Germinal center (tissue), 1 donor: ENCODE data around the gene AMELY.
"Not testable (repeated sequence)": the region's sequence is repeated elsewhere in the genome, so short reads cannot be mapped to it uniquely, and the experiment has no call there.

ENCODE experiments used
- DNase-seq: peaks from one replicate; pipeline ENCODE4 v3.0.0; 2012; ENCODE audit warnings: mixed read lengths, low spot score

The AMELY gene

GRCh38 chrY:6911253-6911881 is at the start of gene AMELY:
AMELY (minus strand) TSS chrY:6911752; CDS start chrY:6872608, 39,144 bp downstream.
- DNase-seq: no peak

DNA sequence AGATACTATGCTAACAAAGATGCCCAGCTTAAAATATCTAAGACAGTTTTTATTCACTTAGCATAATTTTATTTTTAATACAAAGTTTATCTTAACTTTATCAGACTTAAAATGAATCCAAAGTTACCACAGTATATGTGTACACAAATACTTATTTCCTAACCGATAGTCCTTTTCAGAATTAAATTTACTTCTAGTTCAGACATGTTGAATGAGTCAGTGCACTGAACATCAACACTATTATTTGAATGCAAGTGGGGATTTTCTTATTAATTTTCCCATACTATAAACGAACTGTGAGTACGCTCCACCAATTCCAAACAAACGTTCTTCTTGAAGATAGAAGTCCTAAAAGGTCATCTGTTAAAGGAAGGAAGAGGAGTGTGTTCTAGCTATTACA is 38.4 kb upstream of the AMELY start:
- DNase-seq: no peak

- no peak for DNase-seq
These were observed 36.8 kb upstream of the AMELY start for GRCh38 chrY:6948378-6948777.

DNA sequence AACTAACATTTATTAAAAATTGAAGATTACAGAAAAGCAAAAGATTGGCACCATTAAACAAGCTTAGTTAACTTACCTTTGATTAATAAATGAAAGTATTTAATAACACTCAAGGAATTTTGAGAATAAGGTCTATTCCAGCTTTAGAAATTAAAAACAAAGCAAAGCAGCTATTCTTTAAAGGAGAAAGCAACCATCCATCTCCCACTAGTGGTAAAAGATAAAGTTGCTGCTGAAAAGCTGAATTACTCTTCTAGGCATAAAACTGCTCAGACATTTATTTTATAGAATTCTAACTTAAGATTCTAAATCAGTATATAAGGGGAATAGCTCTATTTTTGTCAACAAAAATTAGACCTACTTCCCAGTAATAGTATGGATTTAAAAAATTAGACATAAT is 36.1 kb upstream of the AMELY start:
- DNase-seq: no peak

DNA sequence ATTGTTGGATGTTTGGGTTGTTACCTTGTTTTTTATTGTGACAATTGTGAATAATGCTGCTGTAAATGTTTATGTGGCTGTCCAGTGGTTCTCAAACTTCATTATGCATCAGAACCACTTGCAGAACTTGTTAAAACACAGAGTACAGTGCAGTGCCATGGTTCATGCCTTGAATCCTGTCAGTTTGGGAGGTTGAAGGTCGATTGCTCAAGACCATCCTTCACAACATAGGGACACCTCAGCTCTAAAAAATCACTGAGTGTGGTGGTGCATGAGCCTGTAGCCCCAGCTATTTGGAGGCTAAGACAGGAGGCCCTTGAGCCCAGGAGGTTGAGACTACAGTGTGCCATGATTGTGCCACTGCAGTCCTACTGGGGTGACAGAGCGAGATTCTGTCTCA is 23.9 kb upstream of the AMELY start:
- DNase-seq: no peak

DNA sequence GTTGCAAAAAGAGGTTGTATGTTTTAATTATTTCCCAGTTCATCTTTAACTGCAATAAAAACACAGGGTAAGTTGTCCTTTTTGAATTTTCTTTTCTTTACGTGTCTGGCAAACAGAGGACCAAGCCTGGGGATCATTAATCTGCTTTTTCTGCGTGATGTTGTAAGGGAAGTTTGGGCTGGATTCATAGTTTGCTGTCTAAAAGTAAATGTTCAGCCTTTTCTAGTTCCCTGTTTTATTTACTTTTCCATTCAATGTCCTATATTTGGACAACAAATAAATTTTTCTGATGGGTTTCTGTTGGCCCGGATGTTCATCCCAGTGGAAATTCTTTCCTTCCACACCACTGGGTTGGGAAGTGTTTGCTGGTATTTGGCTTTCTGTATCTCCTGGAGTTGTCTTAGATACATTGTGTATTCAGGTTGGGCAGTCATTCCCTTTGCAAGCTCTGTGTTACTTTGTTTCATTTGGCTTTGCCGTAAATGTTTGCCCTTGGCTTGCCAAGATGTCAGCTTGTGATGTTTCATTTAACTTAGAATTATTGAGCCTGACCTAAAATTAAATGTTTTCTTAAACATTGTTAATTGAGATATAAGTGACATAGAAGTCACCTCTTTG is 20.3 kb upstream of the AMELY start:
- DNase-seq: no peak

GRCh38 chrY:6929237-6929636 is 17.7 kb upstream of the AMELY start:
- DNase-seq: no peak

GRCh38 chrY:6928265-6928664 is 16.7 kb upstream of the AMELY start:
- DNase-seq: no peak

GRCh38 chrY:6921061-6921460 is 9.5 kb upstream of the AMELY start:
- DNase-seq: no peak

- DNase-seq: no peak
These were observed 1.8 kb upstream of the AMELY start for GRCh38 chrY:6913362-6913761.

DNA sequence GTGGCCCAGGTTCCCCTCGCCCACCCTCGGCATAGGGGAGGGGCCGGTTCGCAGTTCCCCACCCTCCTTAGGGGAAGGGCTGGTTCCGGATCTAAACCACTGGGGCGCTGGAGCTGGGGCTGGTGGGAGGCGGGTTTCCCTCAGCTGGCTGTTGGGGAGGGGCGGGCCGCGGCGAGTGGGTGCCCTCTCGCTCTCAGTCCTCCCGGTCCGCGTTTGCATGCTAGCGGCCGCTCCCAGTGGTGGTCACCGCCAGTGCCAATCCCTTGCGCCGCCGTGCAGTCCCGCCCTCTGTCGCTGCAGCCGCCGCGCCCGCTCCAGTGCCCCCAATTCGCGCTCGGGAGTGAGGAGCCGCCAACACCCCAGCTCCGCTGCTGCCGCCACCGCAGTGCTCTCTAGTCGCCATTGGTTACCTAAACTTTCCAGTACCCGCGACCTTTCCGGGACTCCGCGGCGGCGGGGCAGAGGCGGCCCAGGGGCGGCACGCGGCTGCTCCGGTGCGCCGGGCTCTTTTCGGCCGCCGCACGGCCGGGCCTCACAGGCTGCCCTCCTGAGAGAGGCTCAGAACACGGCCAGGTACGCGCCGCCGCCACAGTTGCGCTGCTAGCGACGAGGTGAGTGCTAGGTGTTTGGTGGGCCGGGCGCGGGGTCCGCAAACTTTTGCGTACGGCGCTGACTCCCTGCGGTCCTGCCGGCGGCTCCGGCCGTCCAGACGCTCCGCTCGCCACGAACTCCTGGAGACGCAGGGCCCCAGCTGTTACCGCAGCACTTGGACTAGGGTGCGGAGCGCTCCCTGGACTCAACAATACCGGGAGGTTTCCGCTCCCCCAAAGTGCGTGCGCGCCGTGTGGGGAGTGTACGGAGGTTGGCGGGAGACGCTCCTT is 940 bp downstream of the AMELY start, which contains the start of gene TBL1Y:
TBL1Y (plus strand) TSS at position 326 of the 881 bp plus-strand sequence. CDS start 114,388 bp downstream, outside the sequence.
- no peak for DNase-seq

GRCh38 chrY:6909856-6910255 is 1.7 kb downstream of the AMELY start:
- DNase-seq: no peak

DNA sequence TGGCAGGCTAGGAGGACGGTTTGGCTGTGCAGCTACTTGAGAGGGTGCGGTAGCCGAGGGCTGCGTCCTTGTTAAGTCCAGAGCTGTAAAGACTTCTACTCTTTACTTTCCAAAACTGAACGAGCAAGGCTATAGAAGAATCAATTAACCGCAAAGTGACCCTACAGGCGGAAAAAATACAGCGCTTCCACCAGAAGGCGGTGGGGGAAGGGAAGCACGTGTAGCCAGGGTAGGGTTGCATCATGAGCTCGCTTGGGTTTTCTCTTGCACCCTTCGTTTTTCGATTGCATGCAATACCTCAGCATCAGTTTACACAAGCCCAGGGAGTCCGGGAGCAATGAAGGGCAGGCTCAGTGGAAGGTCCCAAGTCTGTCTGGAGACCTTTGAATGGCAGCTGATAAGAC is 2.4 kb downstream of the AMELY start:
- no peak for DNase-seq

- DNase-seq: not testable (repeated sequence)
These were observed 3.5 kb downstream of the AMELY start for GRCh38 chrY:6908021-6908420.

DNA sequence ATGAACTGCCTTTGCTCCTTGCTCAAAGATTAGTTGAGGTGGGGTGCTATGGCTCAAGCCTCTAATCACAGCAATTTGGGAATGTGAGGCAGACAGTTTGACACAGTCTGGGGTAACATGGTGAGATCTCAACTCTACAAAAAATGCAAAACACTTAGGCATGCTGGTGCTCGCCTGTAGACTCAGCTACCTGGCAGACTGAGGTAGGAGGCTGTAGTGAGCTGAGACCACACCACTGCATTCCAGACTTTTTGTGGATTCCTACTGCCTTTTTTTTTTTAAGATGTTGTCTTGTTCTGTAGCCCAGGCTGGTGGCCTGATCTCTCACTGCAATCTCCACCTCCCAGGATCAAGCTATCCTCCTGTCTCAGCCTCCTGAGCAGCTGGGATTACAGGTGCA is 4.0 kb downstream of the AMELY start:
- DNase-seq: no peak

DNA sequence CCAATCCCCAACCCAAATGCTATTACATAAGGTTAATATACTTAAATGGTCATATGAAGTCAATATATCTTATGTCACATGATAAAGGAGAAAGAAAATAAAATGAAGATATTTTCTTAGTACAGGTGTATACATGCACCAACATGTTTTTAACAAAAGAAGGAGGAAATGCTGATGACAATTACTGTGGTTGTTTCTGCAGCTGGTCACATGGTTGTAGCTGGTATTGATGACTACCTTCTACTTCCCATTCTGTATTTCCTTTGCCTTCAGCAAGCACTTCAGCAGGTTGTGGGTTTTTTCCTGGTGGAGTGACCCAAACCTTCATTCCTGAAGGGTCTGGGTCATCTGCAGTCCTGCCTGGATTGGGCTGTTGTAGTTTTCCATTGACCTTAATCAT is 9.4 kb downstream of the AMELY start:
- DNase-seq: not testable (repeated sequence)

- no peak for DNase-seq
These were observed 16.3 kb downstream of the AMELY start for GRCh38 chrY:6895236-6895635.

DNA sequence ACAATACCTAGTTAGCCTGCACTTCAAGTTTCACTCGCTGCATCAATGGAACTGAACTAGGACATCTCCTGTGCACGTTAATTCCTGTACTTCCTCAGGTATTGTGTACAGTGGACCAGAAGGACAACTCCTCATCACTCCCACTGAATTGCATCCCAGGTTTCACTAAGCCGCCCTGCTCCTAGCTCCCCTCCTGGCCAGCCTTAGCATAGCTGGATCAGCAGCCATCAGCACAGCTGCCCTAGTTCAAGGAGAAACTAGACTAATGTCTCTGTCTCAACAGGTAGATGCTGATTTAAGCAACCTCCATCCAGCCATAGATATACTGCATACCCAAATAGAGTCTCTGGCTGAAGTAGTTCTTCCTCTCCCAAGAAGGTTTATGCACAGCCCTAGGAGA is 17.1 kb downstream of the AMELY start:
- no peak for DNase-seq

GRCh38 chrY:6849384-6849783 is 62.2 kb downstream of the AMELY start:
- DNase-seq: no peak

GRCh38 chrY:6842650-6843049 is 68.9 kb downstream of the AMELY start:
- not testable (repeated sequence) for DNase-seq
